Kidney (tissue), 14 donors: ENCODE measurements around the gene DGLUCY. TPM values are rescaled to one million over a fixed set of nuclear protein-coding genes. Genes with fewer than 3 reads are reported as not detected.

Source experiments
- DNase-seq, 5 donors: peaks; one replicate each; pipeline ENCODE4 v3.0.0-alpha.2; 2013 to 2020
- FAIRE-seq: peaks from 2 replicates; lab custom pipeline; 2012; peaks lifted over from hg19 to GRCh38; lab: Jason Lieb, UNC
- H3K27ac ChIP-seq, 2 donors: one replicate each; pipeline ENCODE4 v1.7.0; 2013; ENCODE audit warnings: low read depth in 2 of 2, low read length in 2 of 2, inconsistent platforms in 1 of 2
- H3K27me3 ChIP-seq: one replicate; pipeline ENCODE4 v1.7.1; 2013; ENCODE audit warnings: low read length, inconsistent platforms; ENCODE audit not compliant: control insufficient read depth, insufficient read depth
- H3K36me3 ChIP-seq, 3 donors: one replicate each; pipeline versions ENCODE4 v1.7.0 to v1.7.1; 2013; ENCODE audit warnings: low read length in 3 of 3, control low read depth in 1 of 3, inconsistent platforms in 1 of 3; ENCODE audit not compliant: insufficient read depth in 3 of 3, control insufficient read depth in 2 of 3
- H3K4me1 ChIP-seq, 3 donors: one replicate each; pipeline versions ENCODE4 v1.7.0 to v1.7.1; 2013; ENCODE audit warnings: low read length in 3 of 3, inconsistent platforms in 1 of 3, low read depth in 1 of 3; ENCODE audit not compliant: control insufficient read depth in 2 of 3, insufficient read depth in 2 of 3
- H3K4me3 ChIP-seq, 3 donors: one replicate each; pipeline versions ENCODE4 v1.7.0 to v1.8.1; 2013; ENCODE audit warnings: low read length in 3 of 3, control low read depth in 1 of 3, inconsistent platforms in 1 of 3
- H3K9ac ChIP-seq, 3 donors: one replicate each; pipeline versions ENCODE4 v1.7.0 to v1.7.1; 2013; ENCODE audit warnings: low read length in 3 of 3, control low read depth in 1 of 3, inconsistent platforms in 1 of 3
- H3K9me3 ChIP-seq, 3 donors: one replicate each; pipeline versions ENCODE4 v1.7.0 to v1.7.1; 2013; ENCODE audit warnings: low read length in 3 of 3, control low read depth in 1 of 3, inconsistent platforms in 1 of 3; ENCODE audit not compliant: control insufficient read depth in 2 of 3, insufficient read depth in 1 of 3
- CTCF ChIP-seq: IDR thresholded peaks from 3 replicates; pipeline ENCODE4 v1.5.1; 2012; ENCODE audit warnings: mild to moderate bottlenecking, moderate library complexity, borderline replicate concordance; ENCODE audit not compliant: insufficient read depth; ENCODE audit errors: extremely low read depth
- intact Hi-C: fragments of 100-400 bp; cut with DNase I; formaldehyde crosslinking; loops from one replicate; pipeline ENCODE4 v1.11.1; 2022
- polyA plus RNA-seq: library from polyadenylated mRNA; stranded (reverse); fragments of 350-450 nt; fragmentation: Illumina TruSeq; extraction: RNeasy Lipid Tissue Mini Kit (QIAGEN cat#74804); gene quantifications from one replicate; pipeline ENCODE4 v1.2.3, GENCODE V29; 2014; ENCODE audit warnings: low read depth, low replicate concordance; ENCODE audit not compliant: insufficient read depth
- total RNA-seq: library from RNA; stranded (reverse); fragmentation: NEBNext Ultra II Directional; extraction: Animal tissue kit (Norgen Biotek cat#: 25700); gene quantifications from one replicate; pipeline ENCODE4 v1.2.1, GENCODE V29; 2021
- donor health status: control.
- donor health status: control.
- donor health status: control.
- donor health status: control.
- donor health status: control.
- donor health status: DM: yes; HTN: yes; CAD: no.
- donor health status: Normal renal cell carcinoma (clear cell type).

DGLUCY gene
- total and polyA plus RNA-seq, 2 donors from 2014 or later, result 79.7 to 83.4 TPM

GRCh38 chr14:91230397-91231035 lies 116.6 kb downstream of the DGLUCY start:
- Histone ChIP-seq H3K27ac (no peak overlapping the region), H3K9me3 (peaks cover 0 to 8% (median 0%) of the 10 kb centered on the region in 3 donors), H3K27me3 (no peaks in the 10 kb centered on the region), H3K9ac (no peak overlapping the region), H3K36me3 (peaks cover 0 to 3% (median 2%) of the 10 kb centered on the region in 3 donors), H3K4me1 (peaks cover 0 to 2% (median 0%) of the 10 kb centered on the region in 3 donors), H3K4me3 (no peak overlapping the region)
- no peak for DNase-seq
- intact Hi-C loops, result no loop called here
- no peak for TF ChIP-seq CTCF
- FAIRE-seq, result no peak

DNA sequence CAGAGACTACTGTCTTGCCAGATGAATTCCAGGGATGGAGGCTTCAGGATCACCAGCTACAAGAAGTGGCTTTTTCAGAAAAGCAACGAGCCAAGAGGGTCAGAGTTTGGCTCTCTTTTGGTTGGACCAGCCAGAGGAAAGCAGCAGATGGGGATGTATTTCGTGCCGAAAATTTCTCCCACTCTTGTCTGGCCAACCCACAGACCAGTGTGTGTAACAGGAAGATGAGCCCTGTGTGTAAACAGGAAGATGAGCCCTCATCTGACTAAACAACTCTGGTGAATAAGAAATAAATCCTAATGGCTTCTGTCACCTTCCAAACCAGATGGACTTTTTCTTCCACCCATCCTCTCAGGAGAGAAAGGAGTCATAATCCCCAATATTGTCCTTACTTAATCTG lies 117.6 kb downstream of the DGLUCY start:
- TF ChIP-seq CTCF, result no peak
- no peak overlapping the region for H3K27ac ChIP-seq
- no peak overlapping the region for H3K4me3 ChIP-seq
- intact Hi-C loops, result no loop called here
- FAIRE-seq (no peak), DNase-seq (no peak)
- H3K27me3 ChIP-seq, result no peaks in the 10 kb centered on the region
- H3K9me3 ChIP-seq, result peaks cover 0 to 8% (median 0%) of the 10 kb centered on the region in 3 donors
- H3K4me1 ChIP-seq, result peaks cover 0 to 2% (median 0%) of the 10 kb centered on the region in 3 donors
- H3K9ac ChIP-seq, result no peak overlapping the region
- peaks cover 0 to 3% (median 2%) of the 10 kb centered on the region in 3 donors for H3K36me3 ChIP-seq

DNA sequence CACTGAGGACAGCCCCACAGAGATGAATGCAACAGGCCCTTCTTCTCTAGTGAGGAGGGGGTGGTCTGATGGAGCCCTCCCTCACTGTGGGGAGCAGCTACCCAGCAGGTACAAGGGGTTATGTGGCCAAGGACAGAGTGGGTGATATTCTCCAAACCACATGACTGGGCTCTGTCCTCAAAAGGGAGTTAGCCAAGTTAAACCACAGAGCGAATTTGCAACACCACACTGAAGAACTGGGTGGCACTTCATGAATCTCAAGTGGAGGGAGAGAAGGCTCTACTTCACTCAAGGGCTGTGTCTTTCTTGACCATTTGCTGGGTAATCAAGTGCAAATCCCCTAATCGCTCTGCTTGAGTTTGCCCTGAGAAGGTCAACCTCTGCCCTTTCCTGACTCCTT lies 118.2 kb downstream of the DGLUCY start:
- Histone ChIP-seq H3K4me3 (no peak overlapping the region), H3K36me3 (peaks cover 0 to 3% (median 2%) of the 10 kb centered on the region in 3 donors), H3K27me3 (no peaks in the 10 kb centered on the region), H3K9me3 (peaks cover 0 to 8% (median 0%) of the 10 kb centered on the region in 3 donors), H3K9ac (no peak overlapping the region), H3K27ac (no peak overlapping the region), H3K4me1 (peaks cover 0 to 2% (median 0%) of the 10 kb centered on the region in 3 donors)
- DNase-seq, result no peak
- intact Hi-C loops, result no loop called here
- TF ChIP-seq CTCF, result no peak
- no peak for FAIRE-seq
